ENCODE results near the gene PRM1. TPM values are rescaled to one million over a fixed set of nuclear protein-coding genes. Genes with fewer than 3 reads are reported as not detected.

PRM1 gene
- total and polyA plus RNA-seq, 2 of the 13 experiments (the other 11 are each of a cell fraction or from before 2014, with no cell fraction given) = not detected

- whole genome bisulfite sequencing (ENCODE audit: low lambda C conversion rate) = 90% methylated on average over 9 of the region's 9 CpGs
- POLR2A ChIA-PET = interaction anchor here (0.6 to 2.7 kb wide), 2 partner anchors 46 to 70 kb away, joined by 3 to 9 read pairs; partner anchors contain the start of gene SOCS1
- no peak for DNase-seq (ENCODE audit: low spot score)
- no peak overlapping the region for H3K9ac ChIP-seq (ENCODE audit: insufficient read depth, low read depth, low read length)
- CTCF ChIA-PET (ENCODE audit: low intra/inter-chr PET ratio, low total read pairs) = no interaction called here
- H3K4me3 ChIP-seq (replicated peaks in 1 of 3; ENCODE audit: insufficient read depth in 1 of 3, low read depth in 2 of 3, low read length in 3 of 3) = no peak overlapping the region
- no peaks in the 10 kb centered on the region for H3K36me3 ChIP-seq (replicated peaks in 1 of 2; ENCODE audit: control insufficient read depth in 1 of 2, insufficient read depth in 2 of 2, low read length in 2 of 2)
- H3K4me1 ChIP-seq (ENCODE audit: insufficient read depth, low read length) = peaks cover 50% of the 10 kb centered on the region
- TF ChIP-seq ZNF746 (CRISPR knock-in tag; IDR thresholded peaks at IDR 0.05) (0 out of 2 replicates have a peak, but pooled peaks have one; percentile 23), XRCC5 (optimal IDR thresholded peaks at IDR 0.05; ENCODE audit: low read length) (no peak), DZIP1 (CRISPR knock-in tag; IDR thresholded peaks at IDR 0.05) (0 out of 2 replicates have a peak, but pooled peaks have one; percentile 33), ZNF121 (CRISPR knock-in tag; IDR thresholded peaks at IDR 0.05) (peak; percentile 57; the same call in 1 of the 2 replicates)
- TF ChIP-seq, protein P1, sequence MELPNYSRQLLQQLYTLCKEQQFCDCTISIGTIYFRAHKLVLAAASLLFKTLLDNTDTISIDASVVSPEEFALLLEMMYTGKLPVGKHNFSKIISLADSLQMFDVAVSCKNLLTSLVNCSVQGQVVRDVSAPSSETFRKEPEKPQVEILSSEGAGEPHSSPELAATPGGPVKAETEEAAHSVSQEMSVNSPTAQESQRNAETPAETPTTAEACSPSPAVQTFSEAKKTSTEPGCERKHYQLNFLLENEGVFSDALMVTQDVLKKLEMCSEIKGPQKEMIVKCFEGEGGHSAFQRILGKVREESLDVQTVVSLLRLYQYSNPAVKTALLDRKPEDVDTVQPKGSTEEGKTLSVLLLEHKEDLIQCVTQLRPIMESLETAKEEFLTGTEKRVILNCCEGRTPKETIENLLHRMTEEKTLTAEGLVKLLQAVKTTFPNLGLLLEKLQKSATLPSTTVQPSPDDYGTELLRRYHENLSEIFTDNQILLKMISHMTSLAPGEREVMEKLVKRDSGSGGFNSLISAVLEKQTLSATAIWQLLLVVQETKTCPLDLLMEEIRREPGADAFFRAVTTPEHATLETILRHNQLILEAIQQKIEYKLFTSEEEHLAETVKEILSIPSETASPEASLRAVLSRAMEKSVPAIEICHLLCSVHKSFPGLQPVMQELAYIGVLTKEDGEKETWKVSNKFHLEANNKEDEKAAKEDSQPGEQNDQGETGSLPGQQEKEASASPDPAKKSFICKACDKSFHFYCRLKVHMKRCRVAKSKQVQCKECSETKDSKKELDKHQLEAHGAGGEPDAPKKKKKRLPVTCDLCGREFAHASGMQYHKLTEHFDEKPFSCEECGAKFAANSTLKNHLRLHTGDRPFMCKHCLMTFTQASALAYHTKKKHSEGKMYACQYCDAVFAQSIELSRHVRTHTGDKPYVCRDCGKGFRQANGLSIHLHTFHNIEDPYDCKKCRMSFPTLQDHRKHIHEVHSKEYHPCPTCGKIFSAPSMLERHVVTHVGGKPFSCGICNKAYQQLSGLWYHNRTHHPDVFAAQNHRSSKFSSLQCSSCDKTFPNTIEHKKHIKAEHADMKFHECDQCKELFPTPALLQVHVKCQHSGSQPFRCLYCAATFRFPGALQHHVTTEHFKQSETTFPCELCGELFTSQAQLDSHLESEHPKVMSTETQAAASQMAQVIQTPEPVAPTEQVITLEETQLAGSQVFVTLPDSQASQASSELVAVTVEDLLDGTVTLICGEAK (IDR thresholded peaks at IDR 0.05) = no peak
- TF ChIP-seq, protein P1 (CRISPR knock-in tag; IDR thresholded peaks at IDR 0.05) = 0 out of 2 replicates have a peak, but pooled peaks have one; percentile 35
- H4K20me1 ChIP-seq (ENCODE audit: insufficient read depth, low read length) = no peaks in the 10 kb centered on the region
- intact Hi-C loops (cut with micrococcal nuclease; ENCODE audit: unreplicated experiment) (no loop called here), in situ Hi-C loops (cut with HindIII; ENCODE audit: extremely low pct_ligation_motif_present, low pct_unique_long_range_greater_than_20kb) (no loop called here)
- no peak for ATAC-seq
- no peaks in the 10 kb centered on the region for H3K79me2 ChIP-seq (ENCODE audit: insufficient read depth, low read length)
- H3K27ac ChIP-seq (ENCODE audit: extremely low read length, insufficient read depth, low read length) = no peak overlapping the region
- H3K27me3 ChIP-seq (ENCODE audit: control insufficient read depth in 1 of 2, insufficient read depth in 2 of 2, low read length in 2 of 2) = no peaks in the 10 kb centered on the region
- no peak for FAIRE-seq
- H3K4me2 ChIP-seq (ENCODE audit: low read depth, low read length) = no peak overlapping the region
- no peak overlapping the region for H2AFZ ChIP-seq (ENCODE audit: low read length)
- H3K9me3 ChIP-seq (ENCODE audit: low read length) = no peaks in the 10 kb centered on the region
- BruUV-seq (replicated peaks) = no TSS peak
Observed at GRCh38 chr16:11326084-11326736, 45.1 kb upstream of the PRM1 start.
